Body of pancreas (tissue), 4 donors: ENCODE data around the gene TPM1.

Source experiments
- CTCF ChIP-seq, 7 experiments: fragments of 450-650 bp in 4 of 7; fragments of 200-600 bp in 3 of 7; sonication (generic) in 3 of 7; IDR thresholded peaks; one replicate each; pipeline ENCODE4 v1.5.1; 2016 to 2019; ENCODE audit warnings: antibody characterized with exemption in 7 of 7
- POLR2A ChIP-seq, 3 donors: fragments of 450-650 bp; IDR thresholded peaks; one replicate each; pipeline ENCODE4 v1.6.1; 2016; ENCODE audit warnings: antibody characterized with exemption in 3 of 3, mild to moderate bottlenecking in 2 of 3

DNA sequence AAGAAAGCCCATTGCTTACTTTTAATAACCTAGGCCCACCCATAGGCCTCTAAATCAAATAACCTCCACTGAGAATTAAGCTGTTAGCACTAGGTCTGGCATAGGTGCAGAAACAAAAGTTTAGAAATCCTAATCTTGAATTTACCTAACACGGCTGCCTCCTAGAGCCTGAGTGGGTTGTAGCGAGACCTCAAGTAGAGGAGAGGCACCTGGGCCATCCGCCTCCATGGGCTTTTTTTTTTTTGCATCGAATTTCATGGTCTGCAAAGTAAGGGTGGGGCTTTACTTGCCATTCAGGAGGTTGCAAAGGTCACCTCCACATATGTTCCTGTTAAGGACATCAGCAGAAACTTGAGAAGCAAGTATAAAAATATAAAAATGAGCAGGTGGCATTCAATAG, 6.6 kb upstream of the TPM1 start:
- no peak for TF ChIP-seq POLR2A (IDR thresholded peaks at IDR 0.05)
- peak in 1 of 7 experiments; percentile 33 for TF ChIP-seq CTCF (IDR thresholded peaks at IDR 0.05)
